Activated CD8-positive, alpha-beta memory T cell treated with anti-CD3 and anti-CD28 coated beads, Interleukin-2, amount 50 U/mL, for 4 hours (primary cell): Measurements from ENCODE around the gene LRRC8E.

Experiments
- DNase-seq: peaks from one replicate; pipeline ENCODE4 v3.0.0-alpha.2; 2020

The LRRC8E gene

DNA sequence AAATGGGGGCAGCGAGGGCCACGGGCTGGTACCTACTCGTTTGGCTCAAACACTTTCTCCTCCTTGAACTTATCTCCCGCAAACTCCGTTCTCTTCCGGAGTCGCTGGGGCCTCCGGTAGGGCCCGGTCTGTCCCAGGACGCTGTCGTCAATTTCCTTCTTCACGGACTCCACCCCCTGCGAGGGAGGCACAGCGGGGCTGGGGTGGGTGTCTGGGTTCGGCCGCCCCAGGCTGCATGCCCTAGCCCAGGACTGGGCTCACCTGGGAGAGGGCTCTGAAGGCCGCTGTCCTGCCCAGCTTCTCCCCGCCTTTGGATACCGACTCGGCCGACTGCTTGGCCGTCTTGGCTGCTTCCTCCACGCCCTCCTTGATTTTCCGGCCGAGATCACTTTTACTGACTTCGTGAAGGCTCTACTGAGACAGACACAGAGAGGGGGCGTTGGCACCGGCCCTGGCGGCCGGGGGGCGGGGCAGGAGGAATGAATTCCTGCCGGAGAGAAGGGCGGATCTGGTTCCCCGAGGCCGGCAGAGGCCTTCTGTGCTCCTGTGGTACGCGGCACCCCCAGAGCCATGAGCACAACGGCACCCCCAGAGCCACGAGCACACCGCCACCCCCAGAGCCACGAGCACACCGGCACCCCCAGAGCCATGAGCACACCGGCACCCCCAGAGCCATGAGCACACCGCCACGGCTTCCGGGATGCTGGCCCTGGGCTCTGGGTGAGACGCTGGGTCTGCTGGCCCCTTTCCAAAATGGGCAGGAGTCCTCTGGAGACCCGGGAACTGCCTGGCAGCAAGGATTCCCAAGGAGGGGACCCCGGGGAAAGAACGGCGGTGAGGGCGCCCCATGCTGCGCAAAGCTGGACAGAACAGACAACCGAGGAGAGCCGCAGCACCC is 45.8 kb downstream of the LRRC8E start:
- no peak for DNase-seq

DNA sequence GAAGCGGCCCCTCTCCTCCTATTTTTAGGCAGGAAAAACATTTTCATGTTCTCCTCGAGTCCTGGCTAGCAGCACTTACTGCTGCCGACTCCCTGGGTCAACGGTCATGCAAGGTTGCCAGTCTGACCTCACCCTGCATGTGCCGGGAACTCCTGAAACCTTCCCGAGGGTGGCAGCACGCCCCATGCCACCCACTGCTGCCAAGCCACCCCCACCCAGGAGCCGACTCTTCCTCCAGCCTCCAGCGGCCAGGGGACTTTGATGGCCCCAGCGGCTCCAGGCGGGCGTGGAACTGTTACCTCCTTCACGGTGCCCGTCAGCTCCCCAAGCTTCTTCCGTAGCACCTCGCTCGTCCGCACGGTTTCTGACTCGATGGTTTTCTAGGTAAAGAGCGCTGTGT is 46.5 kb downstream of the LRRC8E start:
- no peak for DNase-seq

DNA sequence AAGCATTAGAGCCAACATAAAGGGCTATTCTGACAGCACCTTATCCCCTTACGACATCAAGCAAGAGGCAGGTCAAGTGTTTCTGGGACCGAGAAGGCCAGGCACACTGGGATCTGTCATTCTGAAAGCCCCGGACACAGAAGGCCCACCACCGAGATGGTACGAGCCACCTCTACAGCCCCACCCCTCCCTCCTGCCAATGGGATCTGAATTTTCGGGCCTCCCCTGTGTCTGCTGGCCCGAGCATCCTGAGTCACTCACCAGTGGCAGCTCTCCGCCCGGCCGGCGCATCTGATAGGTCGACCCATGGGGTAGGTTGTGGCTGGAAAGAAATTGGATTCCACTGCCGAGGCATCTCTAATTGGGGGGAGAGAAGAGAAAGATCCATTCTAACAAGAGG is 52.5 kb downstream of the LRRC8E start:
- no peak for DNase-seq

DNA sequence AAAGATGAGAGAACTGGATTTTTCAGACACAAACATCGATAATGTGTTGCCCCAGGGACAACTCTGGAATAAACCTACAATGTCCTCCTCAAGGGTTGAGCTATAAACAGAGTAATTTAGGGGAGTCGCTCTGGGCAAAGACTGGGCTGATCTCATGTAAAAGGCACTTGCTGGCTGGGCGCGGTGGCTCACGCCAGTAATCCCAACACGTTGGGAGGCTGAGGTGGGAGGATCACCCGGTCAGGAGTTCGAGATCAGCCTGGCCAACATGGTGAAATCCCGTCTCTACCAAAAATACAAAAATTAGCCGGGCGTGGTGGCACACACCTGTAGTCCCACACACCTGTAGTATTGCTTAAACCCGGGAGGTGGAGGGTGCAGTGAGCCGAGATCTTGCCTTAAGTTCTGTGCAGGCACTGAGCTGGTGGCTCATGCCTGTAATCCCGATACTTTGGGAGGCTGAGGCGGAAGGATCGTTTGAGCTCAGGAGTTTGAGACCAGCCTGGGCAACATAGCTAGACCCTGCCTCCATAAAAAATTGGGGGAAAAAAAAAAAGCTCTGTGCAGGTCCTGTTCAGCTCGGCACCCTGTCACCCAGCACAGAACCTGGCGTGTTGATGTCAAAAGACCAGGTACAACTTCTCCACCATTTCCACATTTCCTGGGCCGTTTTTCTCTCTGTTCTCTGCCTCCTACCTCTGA is 53.7 kb downstream of the LRRC8E start:
- DNase-seq = no peak

- no peak for DNase-seq
These were observed 54.7 kb downstream of the LRRC8E start for GRCh38 chr19:7942981-7943443.

- peak; percentile 99 for DNase-seq
These were observed 55.3 kb downstream of the LRRC8E start, which contains the start of gene TIMM44 for GRCh38 chr19:7943444-7944176. TIMM44 (minus strand) TSS chr19:7943666; CDS start chr19:7943651, 15 bp downstream.

DNA sequence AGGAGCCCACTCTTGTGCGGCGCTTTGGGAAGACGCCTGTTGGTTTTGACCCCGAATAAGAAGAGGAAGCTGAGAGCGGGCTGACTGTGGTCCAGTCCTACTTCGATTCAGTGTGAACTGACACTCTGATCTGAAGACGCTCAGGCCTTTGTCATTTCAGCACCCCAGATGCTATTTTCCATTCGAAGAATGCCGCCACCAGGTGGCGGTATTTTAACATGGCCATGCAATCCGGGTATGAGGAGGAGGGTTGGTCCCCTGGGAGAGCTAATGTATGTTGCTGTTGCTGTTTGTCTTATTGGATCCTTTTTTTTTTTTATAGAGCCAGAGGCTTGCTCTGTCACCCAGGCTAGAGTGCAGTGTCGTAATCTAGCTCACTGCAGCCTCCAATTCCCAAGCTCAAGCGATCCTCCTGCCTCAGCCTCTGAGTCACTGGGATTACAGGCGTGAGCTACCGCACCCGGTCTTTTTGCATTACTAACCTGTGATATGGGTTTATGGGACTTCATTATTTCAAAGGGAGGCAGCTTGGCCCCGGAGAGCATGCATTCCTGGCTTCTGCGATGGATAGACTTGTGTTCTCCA is 56.0 kb downstream of the LRRC8E start:
- DNase-seq = peak; percentile 89

- DNase-seq = no peak
These were observed 59.6 kb downstream of the LRRC8E start for GRCh38 chr19:7947939-7948338.
